ENCODE results near the gene DISC1.

Gene DISC1

GRCh38 chr1:231674575-231674974, 48.0 kb downstream of the DISC1 start:
- no peak for DNase-seq

GRCh38 chr1:231676487-231676886, 49.9 kb downstream of the DISC1 start:
- no peak for DNase-seq

GRCh38 chr1:231677442-231677841, 50.9 kb downstream of the DISC1 start:
- DNase-seq, result no peak

GRCh38 chr1:231678011-231678432, 51.4 kb downstream of the DISC1 start:
- no peak for DNase-seq

GRCh38 chr1:231679109-231679508, 52.5 kb downstream of the DISC1 start:
- no peak for DNase-seq

GRCh38 chr1:231681006-231681405, 54.4 kb downstream of the DISC1 start:
- DNase-seq, result no peak

- DNase-seq, result no peak
These were observed 56.2 kb downstream of the DISC1 start for GRCh38 chr1:231682779-231683178.

- DNase-seq, result no peak
These were observed 57.0 kb downstream of the DISC1 start for GRCh38 chr1:231683439-231684165.

- no peak for DNase-seq
These were observed 58.0 kb downstream of the DISC1 start for GRCh38 chr1:231684356-231685244.

- no peak for DNase-seq
These were observed 59.8 kb downstream of the DISC1 start for GRCh38 chr1:231686384-231686783.

- no peak for DNase-seq
These were observed 62.4 kb downstream of the DISC1 start for GRCh38 chr1:231688989-231689388.

GRCh38 chr1:231690059-231690458, 63.5 kb downstream of the DISC1 start:
- no peak for DNase-seq

- DNase-seq, result no peak
These were observed 65.1 kb downstream of the DISC1 start for GRCh38 chr1:231691618-231692259.

- no peak for DNase-seq
These were observed 66.9 kb downstream of the DISC1 start for GRCh38 chr1:231693361-231694074.

GRCh38 chr1:231694075-231694431, 67.5 kb downstream of the DISC1 start:
- no peak for DNase-seq

GRCh38 chr1:231694465-231695077, 68.0 kb downstream of the DISC1 start:
- DNase-seq, result no peak

- DNase-seq, result no peak
These were observed 69.1 kb downstream of the DISC1 start for GRCh38 chr1:231695439-231696255.

GRCh38 chr1:231699784-231700183, 73.2 kb downstream of the DISC1 start:
- no peak for DNase-seq

- no peak for DNase-seq
These were observed 74.7 kb downstream of the DISC1 start for GRCh38 chr1:231701306-231701705.

GRCh38 chr1:231702331-231702730, 75.7 kb downstream of the DISC1 start:
- no peak for DNase-seq

- DNase-seq, result no peak
These were observed 76.2 kb downstream of the DISC1 start for GRCh38 chr1:231702804-231703203.
